Iris pigment epithelial cell (primary cell): ENCODE measurements around the gene BET1L.
A peak's percentile ranks its signal among the peaks of the same experiment; 100 is the strongest.

Source experiments
- DNase-seq: peaks from one replicate; pipeline ENCODE4 v3.0.0-alpha.2; 2011; ENCODE audit warnings: low read depth

Gene BET1L

GRCh38 chr11:209275-210121 is 2.3 kb upstream of the BET1L start:
- DNase-seq, result peak; percentile 22

DNA sequence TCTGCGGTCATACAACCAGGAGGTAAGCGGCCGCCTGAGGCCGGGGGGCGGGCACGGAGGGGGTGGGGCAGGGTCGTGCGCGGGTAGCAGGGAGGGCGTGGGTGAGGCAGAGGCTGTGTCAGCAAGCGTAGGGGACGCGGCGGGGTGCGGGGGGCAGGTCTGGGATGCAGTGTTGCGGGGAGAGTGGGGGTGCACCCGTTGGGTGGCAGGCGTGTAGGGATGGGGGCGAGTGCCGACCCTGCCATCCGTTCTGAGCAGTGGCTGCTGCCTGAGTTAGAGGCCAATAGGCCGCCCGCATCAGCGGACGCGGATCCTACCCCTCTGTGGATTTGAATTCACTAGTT is 1.7 kb upstream of the BET1L start:
- no peak for DNase-seq

DNA sequence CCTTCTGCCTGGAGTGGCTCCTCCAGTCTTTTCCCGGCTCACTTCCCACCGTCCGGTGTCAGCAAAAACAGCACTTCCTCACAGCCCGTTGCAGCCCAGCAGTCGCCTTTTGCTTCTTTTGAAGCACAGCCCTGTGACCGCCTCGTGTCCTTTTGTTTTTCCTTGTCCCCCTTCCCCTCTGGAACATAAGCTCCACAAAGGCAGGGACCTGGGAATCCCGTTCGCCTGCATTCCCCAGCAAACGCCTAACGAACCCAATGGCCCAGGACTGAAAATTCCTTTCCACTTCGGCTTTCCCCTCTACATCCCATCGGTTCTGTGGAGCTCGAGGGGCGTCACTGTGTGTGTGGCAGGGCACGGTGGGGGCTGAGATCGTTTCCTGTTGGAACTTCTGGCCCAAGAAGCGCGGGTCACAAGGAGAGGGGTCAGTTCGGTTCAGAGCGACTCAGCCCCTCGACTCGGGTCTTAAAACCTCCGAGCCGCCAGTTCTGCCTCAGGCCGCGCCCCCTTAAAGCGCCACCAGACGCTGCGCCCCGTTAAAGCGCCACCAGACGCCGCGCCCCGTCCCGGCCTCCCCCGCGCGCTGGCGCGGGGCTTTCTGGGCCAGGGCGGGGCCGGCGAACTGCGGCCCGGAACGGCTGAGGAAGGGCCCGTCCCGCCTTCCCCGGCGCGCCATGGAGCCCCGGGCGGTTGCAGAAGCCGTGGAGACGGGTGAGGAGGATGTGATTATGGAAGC is 1.1 kb upstream of the BET1L start:
- peak; percentile 74 for DNase-seq

GRCh38 chr11:207863-208180 is 623 bp upstream of the BET1L start:
- DNase-seq, result peak; percentile 70

DNA sequence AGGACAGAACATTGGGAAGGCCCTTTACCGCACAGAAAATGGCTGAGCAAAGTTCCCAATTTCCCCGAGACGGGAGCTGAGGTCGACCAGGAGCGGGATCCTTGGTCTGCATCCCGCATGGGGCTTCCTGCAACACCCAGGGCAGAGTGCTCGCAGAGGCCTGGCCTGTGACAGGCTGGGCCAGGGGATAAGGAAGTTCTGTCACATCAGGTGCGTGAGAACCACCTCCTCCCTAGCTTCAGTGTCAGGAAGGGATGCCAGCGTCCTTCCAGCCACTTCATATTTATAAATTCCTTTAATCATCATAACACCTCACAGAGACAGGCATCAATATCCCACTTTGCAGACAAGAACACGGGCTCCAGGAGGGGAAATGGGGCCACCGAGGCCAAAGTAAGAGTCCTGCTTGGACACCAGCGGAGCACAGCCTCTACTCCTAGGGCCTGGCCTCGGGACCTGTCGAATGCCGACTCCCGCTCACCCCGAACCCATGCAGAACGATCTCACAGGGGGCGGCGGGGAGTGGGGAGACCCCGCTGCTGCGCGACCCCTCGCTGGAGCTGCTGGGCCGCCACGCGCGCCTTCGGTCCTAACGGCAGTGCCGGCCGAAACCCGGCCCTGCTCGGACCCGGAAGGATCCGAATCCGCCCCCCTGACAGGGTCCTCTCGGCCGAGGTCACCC is 532 bp downstream of the BET1L start:
- peak; percentile 16 for DNase-seq

DNA sequence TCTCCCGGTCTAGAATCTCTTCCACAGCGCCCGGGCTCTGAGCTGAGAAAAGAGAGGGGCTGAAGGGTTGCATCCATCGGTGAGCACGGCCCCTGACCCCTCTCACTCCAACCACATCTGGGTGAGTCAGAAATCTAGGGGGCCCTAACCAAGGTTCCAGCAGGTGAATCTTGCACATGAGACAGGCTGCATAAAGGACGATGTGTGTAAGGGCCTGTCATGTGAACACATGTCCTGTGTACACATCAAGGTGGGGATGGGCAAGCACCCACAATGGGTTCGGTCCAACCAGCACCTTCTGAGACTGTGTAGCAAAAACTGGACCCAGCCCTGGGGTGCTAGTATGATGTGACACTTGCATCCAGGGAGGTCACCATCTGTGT is 1.2 kb downstream of the BET1L start:
- no peak for DNase-seq

DNA sequence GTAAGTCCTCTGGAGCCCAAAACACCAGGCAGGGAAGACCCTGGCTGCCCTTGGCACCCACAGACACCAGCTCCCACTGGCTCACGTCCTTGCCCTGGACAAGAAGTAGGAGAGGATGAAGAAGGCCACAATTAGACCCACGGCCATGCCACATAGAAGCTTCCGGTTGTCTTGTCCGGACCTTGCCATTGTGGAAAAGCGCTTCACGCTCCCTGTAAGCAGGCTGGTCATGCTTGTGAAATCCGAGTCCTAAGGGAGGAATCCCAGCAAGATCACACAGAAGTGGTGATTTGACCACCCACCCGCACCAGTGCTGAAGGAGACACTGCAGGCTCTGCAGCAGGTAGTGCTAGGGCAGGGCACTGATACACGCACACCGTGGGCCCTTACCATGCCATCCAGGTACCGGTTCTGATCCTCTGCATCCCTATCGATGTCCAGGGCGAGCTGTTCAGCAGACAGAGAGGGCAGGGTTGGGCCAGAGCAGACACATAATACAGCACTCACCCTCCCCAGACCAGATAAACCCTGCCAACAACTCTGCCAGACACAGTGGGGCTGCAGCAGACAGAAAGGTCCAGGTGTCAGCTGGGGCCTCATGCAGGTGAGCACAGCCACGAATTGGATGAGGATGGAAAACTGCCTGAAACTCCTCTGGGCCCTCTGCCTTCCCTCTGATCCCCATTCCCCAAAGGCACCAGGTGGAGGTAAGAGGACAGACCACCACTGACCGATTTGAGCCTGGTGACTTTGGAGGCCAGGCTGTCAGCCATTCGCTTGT is 1.8 kb downstream of the BET1L start:
- no peak for DNase-seq

DNA sequence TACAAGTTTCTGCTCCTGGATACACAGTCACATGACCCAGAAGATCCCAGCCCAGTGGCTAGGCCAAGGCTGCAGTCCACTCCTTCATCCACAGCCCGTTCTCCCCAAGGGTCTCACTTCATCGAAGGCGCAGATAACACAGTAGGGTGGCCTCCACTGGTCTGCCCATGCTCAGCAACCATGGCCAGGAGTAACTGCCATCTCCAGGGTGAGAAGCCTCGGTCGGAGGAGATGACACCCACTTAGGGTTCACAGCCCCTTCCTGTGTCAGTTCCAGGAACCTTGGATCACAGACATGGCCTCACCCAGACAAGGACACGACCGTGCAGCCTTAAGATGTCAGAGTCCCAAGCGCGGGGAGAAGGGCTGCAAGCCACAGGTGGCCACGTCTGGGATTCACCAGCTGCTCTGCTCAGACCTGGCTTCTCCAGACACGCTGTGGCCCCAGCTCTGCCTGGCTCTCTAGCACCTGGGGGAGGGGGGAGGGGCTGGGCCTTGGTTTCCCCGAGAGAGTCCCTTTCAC is 2.6 kb downstream of the BET1L start:
- DNase-seq, result no peak

- DNase-seq, result no peak
These were observed 3.1 kb downstream of the BET1L start for GRCh38 chr11:203945-204586.

GRCh38 chr11:203056-203944 is 3.9 kb downstream of the BET1L start:
- no peak for DNase-seq

GRCh38 chr11:202490-202889 is 4.7 kb downstream of the BET1L start:
- DNase-seq, result no peak

DNA sequence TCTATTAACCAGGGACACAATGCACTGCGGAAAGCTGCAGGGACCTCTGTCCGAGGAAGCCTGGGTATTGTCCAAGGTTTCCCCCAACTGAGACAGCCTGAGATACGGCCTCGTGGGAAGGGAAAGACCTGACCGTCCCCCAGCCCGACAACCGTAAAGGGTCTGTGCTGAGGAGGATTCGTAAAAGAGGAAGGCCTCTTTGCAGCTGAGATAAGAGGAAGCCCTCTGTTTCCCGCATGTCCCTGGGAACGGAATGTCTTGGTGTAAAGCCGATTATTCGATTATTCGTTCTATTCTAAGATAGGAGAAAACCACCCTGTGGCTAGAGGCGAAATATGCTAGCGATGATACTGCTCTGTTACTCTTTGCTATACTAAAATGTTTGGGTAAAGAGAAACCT is 5.2 kb downstream of the BET1L start:
- DNase-seq, result no peak

GRCh38 chr11:200224-201003 is 6.8 kb downstream of the BET1L start:
- DNase-seq, result no peak

DNA sequence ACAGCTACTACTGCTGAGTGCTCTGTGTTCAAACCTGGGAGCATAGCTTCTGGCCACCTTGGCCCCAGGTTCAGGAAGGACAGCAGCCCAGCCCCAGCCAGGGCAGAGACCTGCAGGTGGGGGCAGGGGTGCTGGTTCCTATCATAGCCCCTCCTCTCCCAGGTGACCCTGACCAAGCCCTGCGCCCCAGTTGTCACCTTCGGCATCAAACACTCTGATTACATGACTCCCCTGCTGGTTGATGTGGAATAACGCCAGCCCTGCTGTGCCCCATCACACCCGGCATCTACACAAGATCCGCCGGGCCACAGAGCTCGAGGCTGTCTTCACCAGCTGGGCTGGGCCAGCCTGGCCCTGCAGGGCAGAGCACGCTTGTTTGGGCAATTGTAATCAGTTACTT is 7.4 kb downstream of the BET1L start:
- DNase-seq, result no peak

GRCh38 chr11:199004-199581 is 8.1 kb downstream of the BET1L start:
- DNase-seq, result no peak

- no peak for DNase-seq
These were observed 8.9 kb downstream of the BET1L start for GRCh38 chr11:198236-198806.

GRCh38 chr11:197741-198235 is 9.4 kb downstream of the BET1L start:
- no peak for DNase-seq

DNA sequence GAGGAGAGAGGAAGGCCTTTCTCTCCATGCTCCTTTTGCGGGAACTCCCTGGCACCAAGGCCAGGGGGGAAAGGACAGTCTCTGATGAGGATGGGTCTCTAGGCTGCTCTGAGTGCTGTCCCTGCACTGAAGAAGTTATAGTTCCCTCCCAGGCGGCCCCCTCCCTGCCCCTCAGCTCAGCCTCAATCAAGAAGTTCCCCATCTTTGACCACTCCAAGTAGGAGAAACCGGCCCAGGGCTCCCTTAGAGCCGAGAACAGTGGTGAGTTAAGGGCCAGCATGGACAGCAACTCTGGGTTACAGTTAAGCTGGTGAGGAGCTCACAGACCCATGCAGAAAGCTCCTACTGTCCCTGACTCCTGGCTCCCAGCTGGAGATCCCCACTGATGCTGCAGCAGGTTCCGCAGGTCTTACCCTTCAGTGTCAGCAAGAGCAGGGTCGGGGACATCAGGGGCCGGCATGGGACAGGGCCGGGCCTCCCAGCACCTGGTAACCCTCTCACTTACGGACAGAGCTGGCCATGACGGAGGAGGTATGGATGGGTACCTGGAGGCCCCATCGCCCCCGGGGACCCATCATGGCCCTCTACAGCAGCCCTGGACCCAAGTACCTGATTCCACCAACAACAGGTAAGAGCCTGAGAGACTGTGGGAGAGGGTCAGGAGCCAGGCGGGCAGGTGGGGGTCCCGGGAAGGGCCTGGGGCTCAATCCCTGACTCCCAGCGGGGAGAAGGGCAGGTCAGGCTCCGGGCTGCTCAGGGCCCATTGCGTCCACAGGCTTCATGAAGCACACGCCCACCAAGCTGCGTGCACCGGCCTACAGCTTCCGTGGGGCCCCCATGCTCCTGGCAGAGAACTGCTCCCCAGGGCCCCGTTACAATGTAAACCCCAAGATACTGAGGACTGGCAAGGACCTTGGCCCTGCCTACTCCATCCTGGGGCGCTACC is 10.1 kb downstream of the BET1L start:
- no peak for DNase-seq
